GM21360 (cell line): ENCODE measurements around the gene FMN1.

Experiments used
- ATAC-seq: cut with Tn5 transposase; IDR thresholded peaks from one replicate; pipeline ENCODE4 v1.9.1; 2021; ENCODE audit warnings: mild to moderate bottlenecking, moderate library complexity; ENCODE audit not compliant: unreplicated experiment

Gene FMN1

DNA sequence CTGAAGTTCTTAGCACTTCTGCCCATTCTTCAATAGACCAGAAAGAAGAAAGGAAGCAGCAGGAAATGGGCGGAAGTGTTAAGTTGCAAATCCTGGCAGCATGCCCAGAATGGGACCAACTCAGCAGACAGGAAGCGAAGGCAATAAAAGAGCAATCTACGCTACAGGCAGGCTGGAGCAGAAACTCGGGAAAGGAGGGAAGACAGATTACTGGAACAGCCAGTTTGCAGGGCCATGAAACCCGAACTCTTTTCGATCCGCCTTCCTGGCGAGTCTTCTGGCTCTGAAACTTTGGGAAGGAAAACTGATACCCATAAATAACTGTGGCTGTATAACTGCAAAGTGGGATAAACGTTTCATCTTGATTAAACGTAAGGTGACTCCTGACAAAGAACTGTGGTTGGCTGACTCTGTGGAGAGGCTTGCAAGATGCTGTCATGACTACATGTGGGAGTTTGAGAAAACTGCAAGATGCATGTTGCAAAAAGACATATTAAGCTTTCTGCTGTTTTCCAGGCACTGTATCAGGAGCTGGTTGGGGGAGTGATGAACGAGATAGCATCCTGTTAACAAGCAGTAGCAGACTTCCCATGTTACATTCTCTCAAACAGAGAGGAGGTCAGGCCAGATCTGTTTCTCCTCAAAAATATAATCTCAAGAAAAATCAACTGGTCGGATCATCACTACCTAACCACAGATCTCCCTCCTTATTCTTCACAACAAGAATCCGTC is 67.8 kb downstream of the FMN1 start:
- no peak for ATAC-seq

DNA sequence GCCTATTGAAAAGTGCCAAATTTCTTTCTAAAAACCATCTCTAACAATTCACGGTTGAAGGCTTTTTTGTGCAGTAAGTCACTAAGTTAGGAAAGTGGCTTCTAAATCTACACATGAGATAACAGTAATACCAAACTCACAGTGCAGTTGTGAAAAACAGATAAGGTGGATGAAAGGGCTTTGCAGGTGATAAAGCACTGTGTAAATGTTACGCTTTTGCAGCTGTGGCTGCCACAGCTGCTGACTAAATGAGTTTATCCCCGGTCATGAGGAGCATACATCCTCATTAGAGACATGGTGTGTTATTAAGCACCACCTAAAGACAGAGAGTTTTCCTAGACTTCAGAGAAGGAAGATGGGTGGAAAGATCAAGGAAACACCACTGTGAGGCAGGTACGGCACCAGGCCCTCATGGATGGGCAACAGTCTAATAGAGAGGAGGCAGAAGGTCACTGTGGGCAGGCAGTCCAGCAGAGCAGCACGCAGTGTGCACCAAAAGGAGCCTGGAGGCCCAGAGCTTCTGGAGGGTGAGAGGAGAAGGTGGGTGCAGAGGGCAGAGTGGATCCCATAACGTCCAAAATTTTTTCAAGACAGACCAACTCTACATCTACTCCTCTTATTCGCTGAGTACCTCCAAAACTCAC is 68.5 kb downstream of the FMN1 start:
- ATAC-seq: no peak

GRCh38 chr15:33124811-33125210 is 69.7 kb downstream of the FMN1 start:
- no peak for ATAC-seq

DNA sequence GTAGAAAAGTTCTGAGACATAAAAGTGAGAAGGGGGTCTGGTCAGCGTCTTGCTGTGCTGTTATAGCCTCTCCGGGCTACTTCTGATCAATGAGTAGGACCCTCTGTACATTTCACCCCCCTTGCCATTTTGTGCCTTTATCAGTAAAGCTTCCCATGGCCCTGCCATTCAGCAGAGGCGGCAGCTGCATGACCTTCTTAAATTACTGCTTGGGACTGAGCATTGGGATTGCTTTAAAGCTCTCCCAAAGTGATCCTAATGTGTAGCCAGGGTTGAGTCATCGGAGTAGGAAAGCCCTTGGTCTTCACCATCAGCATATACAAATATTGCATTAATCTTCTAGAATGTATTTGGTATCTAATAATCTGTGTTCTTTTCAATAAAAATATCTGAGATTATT is 70.2 kb downstream of the FMN1 start:
- no peak for ATAC-seq

- no peak for ATAC-seq
These were observed 74.6 kb downstream of the FMN1 start for GRCh38 chr15:33119865-33120264.

GRCh38 chr15:33119273-33119672 is 75.2 kb downstream of the FMN1 start:
- ATAC-seq: no peak

DNA sequence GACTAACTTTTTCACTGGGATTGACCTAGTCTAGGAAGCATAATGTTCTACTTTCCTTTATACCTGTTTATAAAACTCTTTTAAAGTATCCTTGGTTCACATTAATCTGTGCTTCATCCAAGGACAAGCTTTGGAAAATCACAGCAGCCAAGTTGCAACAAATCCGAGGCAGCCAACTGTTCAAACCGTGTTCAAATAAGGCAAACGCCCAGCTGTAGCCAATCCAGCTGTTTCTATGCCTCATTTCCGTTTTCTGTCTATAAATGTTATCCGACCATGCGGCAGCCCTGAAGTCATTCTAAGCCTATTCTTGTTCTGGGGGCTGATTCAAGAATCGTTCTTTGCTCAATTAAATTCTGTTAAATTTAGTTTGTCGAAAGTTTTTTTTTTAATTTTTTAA is 78.3 kb downstream of the FMN1 start:
- no peak for ATAC-seq

DNA sequence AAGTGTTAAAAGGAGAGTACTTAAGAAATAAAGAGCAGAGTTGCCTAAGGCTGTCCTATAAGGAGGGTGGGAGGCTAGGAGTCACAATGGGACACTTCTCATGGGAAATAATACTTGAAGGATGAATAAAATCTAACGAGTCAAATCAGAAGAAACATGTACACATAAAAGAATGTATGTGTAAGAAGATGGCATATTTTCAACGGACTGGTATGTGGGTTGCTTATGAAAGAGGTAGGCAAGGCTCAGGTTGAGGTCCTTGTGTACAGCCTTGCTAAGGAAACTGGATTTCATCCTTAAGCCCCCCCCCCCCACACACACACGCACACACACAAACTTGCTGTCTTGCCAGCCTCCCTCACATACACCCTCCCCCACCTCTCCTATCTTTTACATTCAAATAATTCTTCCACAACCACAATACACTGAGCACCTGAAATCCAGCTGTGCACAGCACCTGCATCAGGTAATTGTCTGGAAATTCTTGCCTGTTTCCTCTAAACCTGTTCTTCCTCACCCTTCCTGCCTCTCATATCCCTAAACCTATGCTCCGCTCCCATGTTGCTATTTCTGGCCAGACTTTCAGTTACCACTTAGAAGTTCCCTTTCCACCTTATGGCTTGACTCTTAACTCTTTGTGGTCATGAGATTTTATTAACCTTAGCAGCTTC is 79.2 kb downstream of the FMN1 start:
- no peak for ATAC-seq

- no peak for ATAC-seq
These were observed 80.2 kb downstream of the FMN1 start for GRCh38 chr15:33114374-33114717.

DNA sequence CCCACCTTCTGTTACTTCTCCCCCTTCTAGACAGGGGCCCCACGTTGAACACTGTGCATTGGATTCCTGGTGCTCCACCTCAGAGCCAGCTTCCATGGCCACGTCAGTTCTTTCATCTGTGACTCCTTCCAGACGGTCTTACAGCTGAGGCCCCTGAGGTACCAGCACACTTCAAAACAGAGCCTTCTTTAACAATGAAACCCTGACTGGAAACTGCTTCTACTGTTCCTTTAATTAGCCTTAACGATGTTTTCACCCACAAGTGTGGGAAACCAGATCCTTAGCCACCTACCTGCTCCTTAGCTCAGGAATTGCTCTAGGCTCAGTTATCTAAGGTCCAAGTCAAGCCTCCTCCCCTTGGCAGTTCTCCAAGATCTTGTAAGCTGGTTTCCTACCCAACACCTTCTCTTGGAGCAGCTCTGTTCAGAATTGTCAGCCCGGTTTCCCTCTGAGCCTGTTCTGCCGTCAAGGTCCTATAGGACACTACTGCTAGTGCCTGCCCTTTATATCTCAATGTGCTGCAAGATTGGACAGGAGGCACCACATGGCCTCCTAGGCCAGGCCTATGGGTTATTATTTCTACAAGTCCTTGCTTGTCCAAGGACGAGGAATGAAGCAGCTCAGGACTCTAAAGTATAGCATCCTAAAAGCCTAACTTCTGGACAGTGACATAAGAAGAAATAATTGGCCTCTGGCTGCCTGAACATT is 80.7 kb downstream of the FMN1 start:
- no peak for ATAC-seq

GRCh38 chr15:33112541-33113105 is 81.9 kb downstream of the FMN1 start:
- ATAC-seq: no peak

- no peak for ATAC-seq
These were observed 83.5 kb downstream of the FMN1 start for GRCh38 chr15:33111041-33111451.

GRCh38 chr15:33109345-33109744 is 85.2 kb downstream of the FMN1 start:
- ATAC-seq: no peak

- no peak for ATAC-seq
These were observed 86.0 kb downstream of the FMN1 start for GRCh38 chr15:33108518-33108917.

GRCh38 chr15:33107950-33108349 is 86.6 kb downstream of the FMN1 start:
- no peak for ATAC-seq

DNA sequence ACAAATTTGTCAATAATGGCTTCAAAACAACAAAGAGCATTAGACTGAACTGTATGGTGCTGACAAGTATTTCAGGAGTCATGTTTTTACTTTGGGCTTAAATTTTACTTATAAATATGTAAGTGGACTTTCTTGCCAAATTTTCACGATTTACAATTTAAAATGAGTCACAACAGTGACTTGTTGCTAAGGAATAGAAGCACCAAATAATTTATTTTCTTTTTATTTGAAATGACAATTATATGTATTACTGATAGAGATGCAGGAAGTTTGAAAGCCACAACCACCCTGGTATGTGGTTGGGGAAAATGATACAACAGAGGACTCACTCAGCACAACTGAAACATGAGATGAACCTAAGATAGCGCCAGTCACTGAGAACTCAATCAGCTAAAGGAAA is 90.3 kb downstream of the FMN1 start:
- no peak for ATAC-seq

DNA sequence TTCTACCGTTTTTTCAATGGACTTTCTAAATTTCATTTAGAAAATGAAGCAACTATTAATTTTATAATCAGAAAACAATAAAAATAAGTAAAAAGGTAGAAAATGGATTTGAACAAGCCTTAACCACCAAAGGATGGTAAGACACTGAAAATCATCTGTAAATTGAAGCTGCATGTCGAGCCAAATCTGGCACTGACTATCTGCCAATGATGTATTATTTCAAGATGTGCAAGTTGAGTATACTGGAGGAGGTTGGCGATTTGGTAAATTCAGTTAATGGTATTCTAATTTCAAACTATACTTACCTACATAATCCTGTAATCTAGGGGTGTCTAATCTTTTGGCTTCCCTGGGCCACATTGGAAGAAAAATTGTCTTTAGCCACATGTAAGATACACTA is 93.5 kb downstream of the FMN1 start:
- ATAC-seq: no peak

DNA sequence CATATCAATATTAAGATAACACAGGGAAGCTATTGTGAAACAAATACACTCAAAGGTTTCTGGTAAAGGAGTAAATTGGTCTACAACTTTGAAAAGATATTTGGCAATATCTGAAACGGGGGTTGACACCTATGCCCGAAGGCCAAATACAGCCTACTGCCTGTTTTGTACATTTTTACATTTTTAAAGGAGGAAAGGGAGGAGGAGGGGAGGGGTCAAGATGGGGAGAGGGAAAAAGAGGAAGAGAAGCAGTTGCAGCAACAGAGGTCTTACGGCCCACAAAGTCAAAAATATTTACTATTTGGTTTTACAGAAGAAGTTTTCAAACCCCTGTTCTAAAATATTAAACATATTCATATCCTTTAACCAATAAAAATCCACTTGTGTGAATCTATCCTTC is 94.2 kb downstream of the FMN1 start:
- no peak for ATAC-seq

DNA sequence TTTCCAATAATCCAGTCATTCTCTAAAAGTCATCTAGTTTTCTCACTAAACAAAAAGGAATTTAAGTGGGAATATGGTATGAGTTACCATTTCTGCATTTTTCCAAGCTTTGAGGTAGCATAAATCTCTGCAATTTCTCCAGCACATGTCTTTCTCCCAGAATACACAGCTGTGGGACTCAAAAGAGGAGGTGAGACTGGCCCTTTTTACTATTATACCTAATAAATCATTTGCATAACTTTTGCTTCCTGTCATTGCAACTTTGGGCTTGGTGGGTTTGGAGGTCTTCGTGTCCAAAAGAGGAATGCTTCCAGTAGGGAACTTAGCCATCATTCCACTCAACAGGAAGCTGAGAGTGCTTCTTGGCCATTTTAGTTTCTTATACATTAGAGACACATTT is 94.8 kb downstream of the FMN1 start:
- ATAC-seq: no peak

DNA sequence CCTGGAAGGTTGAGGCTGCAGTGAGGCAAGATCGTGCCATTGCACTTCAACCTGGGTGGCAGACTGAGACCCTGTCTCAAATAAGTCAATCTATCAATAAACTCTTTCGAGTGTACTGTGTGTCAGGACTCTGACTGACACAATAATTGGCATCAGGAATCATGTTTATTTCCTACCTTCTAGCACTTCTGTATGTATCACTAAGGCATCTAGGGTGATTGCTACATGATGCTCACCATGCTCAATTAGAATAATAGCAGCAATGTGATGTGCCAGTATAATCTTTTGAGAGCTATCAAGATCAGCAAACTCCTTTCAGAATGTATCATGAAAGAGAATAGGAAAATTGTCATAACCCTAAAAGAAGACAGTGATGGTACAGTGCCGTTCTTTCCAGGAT is 95.3 kb downstream of the FMN1 start:
- ATAC-seq: no peak
